ENCODE data around the gene ARMC7.

The ARMC7 gene

DNA sequence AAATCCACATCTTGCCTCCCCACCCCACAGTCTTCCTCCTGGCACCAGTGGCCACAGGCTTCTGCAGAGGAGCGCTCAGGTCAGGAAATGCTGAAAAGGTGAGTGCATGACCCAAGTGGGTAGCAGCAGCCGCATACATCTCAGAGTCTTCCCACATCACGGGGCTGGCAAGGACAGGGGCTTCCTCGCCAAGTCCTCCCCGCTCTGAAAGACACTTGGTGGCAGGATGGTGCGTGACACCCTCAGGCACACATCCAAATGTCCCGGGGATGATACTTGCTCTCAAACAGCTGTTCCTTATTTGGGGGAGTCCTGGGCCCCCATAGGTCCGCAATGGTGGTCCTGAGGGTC is 30.8 kb upstream of the ARMC7 start:
- no peak overlapping the region for H3K4me2 ChIP-seq (ENCODE audit: low read length)
- no peaks in the 10 kb centered on the region for H4K20me1 ChIP-seq (ENCODE audit: control insufficient read depth, insufficient read depth, low read depth, low read length)
- H3K9me2 ChIP-seq (replicated peaks; ENCODE audit: control insufficient read depth, low read length) = no peaks in the 10 kb centered on the region
- peaks cover 10% of the 10 kb centered on the region for H3K4me1 ChIP-seq (ENCODE audit: control insufficient read depth, low read length)
- H3K27me3 ChIP-seq (ENCODE audit: control insufficient read depth, low read length) = peaks cover 43% of the 10 kb centered on the region
- H3F3A ChIP-seq (ENCODE audit: control insufficient read depth, insufficient read depth) = no peaks in the 10 kb centered on the region
- TF ChIP-seq CTCF (IDR thresholded peaks at IDR 0.05; ENCODE audit: low read depth, low read length, poor library complexity, severe bottlenecking) = no peak
- TF ChIP-seq EZH2phosphoT487 (IDR thresholded peaks at IDR 0.05; ENCODE audit: borderline replicate concordance, low read length) = no peak
- no peaks in the 10 kb centered on the region for H3K9me3 ChIP-seq (ENCODE audit: control insufficient read depth, insufficient read depth, low read length)
- H3K4me3 ChIP-seq (ENCODE audit: low read length) = no peak overlapping the region
- no peaks in the 10 kb centered on the region for H3K36me3 ChIP-seq (ENCODE audit: control insufficient read depth, low read length)
- no peaks in the 10 kb centered on the region for H3K79me2 ChIP-seq (ENCODE audit: control insufficient read depth, low read length)
- H3K27ac ChIP-seq (ENCODE audit: low read depth, low read length) = no peak overlapping the region

- Histone ChIP-seq H3K36me3 (ENCODE audit: control insufficient read depth, low read length) (no peaks in the 10 kb centered on the region), H3K9me2 (replicated peaks; ENCODE audit: control insufficient read depth, low read length) (no peaks in the 10 kb centered on the region), H3K27ac (ENCODE audit: low read depth, low read length) (no peak overlapping the region), H3K4me3 (ENCODE audit: low read length) (no peak overlapping the region), H3F3A (ENCODE audit: control insufficient read depth, insufficient read depth) (no peaks in the 10 kb centered on the region), H4K20me1 (ENCODE audit: control insufficient read depth, insufficient read depth, low read depth, low read length) (no peaks in the 10 kb centered on the region), H3K4me2 (ENCODE audit: low read length) (no peak overlapping the region), H3K9me3 (ENCODE audit: control insufficient read depth, insufficient read depth, low read length) (no peaks in the 10 kb centered on the region), H3K27me3 (ENCODE audit: control insufficient read depth, low read length) (peaks cover 41% of the 10 kb centered on the region), H3K4me1 (ENCODE audit: control insufficient read depth, low read length) (peaks cover 10% of the 10 kb centered on the region), H3K79me2 (ENCODE audit: control insufficient read depth, low read length) (no peaks in the 10 kb centered on the region)
- TF ChIP-seq CTCF (IDR thresholded peaks at IDR 0.05; ENCODE audit: low read depth, low read length, poor library complexity, severe bottlenecking) (no peak), EZH2phosphoT487 (IDR thresholded peaks at IDR 0.05; ENCODE audit: borderline replicate concordance, low read length) (no peak)
These were observed 27.9 kb upstream of the ARMC7 start for GRCh38 chr17:75081611-75082540.

DNA sequence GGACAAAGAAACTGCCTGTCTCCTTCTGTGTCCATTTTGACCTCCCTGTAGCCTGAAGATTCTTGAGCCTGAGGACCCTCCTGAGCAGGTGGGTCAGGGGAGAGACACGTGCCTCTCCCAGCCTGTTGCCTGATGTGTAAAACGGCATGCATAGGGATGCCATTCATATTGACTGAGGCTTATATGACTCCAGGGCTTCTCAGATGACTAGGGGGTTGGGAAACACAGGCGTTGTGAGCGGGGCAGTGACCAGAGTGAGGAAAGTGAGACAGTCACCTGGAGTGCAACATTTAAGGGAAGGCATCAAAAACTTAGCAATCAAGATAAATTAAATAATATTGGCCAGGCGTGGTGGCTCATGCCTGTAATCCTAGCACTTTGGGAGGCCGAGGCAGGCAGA is 27.1 kb upstream of the ARMC7 start:
- Histone ChIP-seq H3K27ac (ENCODE audit: low read depth, low read length) (no peak overlapping the region), H3F3A (ENCODE audit: control insufficient read depth, insufficient read depth) (no peaks in the 10 kb centered on the region)

More for the DNA sequence above, 27.1 kb upstream of the ARMC7 start:
- H3K36me3 ChIP-seq (ENCODE audit: control insufficient read depth, low read length) = no peaks in the 10 kb centered on the region
- H3K4me2 ChIP-seq (ENCODE audit: low read length) = no peak overlapping the region
- no peaks in the 10 kb centered on the region for H4K20me1 ChIP-seq (ENCODE audit: control insufficient read depth, insufficient read depth, low read depth, low read length)
- no peak overlapping the region for H3K4me3 ChIP-seq (ENCODE audit: low read length)
- TF ChIP-seq CTCF (IDR thresholded peaks at IDR 0.05; ENCODE audit: low read depth, low read length, poor library complexity, severe bottlenecking) (no peak), EZH2phosphoT487 (IDR thresholded peaks at IDR 0.05; ENCODE audit: borderline replicate concordance, low read length) (no peak)
- H3K9me2 ChIP-seq (replicated peaks; ENCODE audit: control insufficient read depth, low read length) = no peaks in the 10 kb centered on the region
- H3K27me3 ChIP-seq (ENCODE audit: control insufficient read depth, low read length) = peaks cover 40% of the 10 kb centered on the region
- peaks cover 7% of the 10 kb centered on the region for H3K4me1 ChIP-seq (ENCODE audit: control insufficient read depth, low read length)
- no peaks in the 10 kb centered on the region for H3K79me2 ChIP-seq (ENCODE audit: control insufficient read depth, low read length)
- no peaks in the 10 kb centered on the region for H3K9me3 ChIP-seq (ENCODE audit: control insufficient read depth, insufficient read depth, low read length)
